Gastroesophageal sphincter (tissue), 4 donors: ENCODE results near the gene SENP8. TPM values are rescaled to one million over a fixed set of nuclear protein-coding genes. Genes with fewer than 3 reads are reported as not detected.
A peak's percentile ranks its signal among the peaks of the same experiment; 100 is the strongest.

ENCODE experiments used
- ATAC-seq: fragments of 150-250 bp; one replicate; pipeline ENCODE4 v1.9.1; 2016; ENCODE audit warnings: mild to moderate bottlenecking, moderate library complexity
- H3K27ac ChIP-seq, 4 donors: fragments of 200-600 bp; sonication (generic) in 3 of 4; 1 replicate in 3 of 4; 2 replicates in 1 of 4; pipeline ENCODE4 v1.5.1; 2016 to 2019
- H3K27me3 ChIP-seq: fragments of 200-600 bp; sonication (generic); one replicate; pipeline ENCODE4 v1.5.1; 2019
- H3K36me3 ChIP-seq, 2 donors: fragments of 200-600 bp; sonication (generic); one replicate each; pipeline ENCODE4 v1.5.1; 2019; ENCODE audit warnings: control low read depth in 1 of 2
- H3K4me1 ChIP-seq, 3 donors: fragments of 200-600 bp; sonication (generic); 1 replicate in 2 of 3; 2 replicates in 1 of 3; pipeline ENCODE4 v1.5.1; 2016 to 2019; ENCODE audit warnings: control low read depth in 2 of 3
- H3K4me3 ChIP-seq, 2 donors: fragments of 200-600 bp; sonication (generic); one replicate each; pipeline ENCODE4 v1.5.1; 2019; ENCODE audit warnings: mild to moderate bottlenecking in 1 of 2, moderate library complexity in 1 of 2
- H3K9me3 ChIP-seq, 3 donors: fragments of 200-600 bp; sonication (generic); one replicate each; pipeline ENCODE4 v1.5.1; 2017 to 2019; ENCODE audit warnings: control low read depth in 2 of 3
- EP300 ChIP-seq: sonication (generic); formaldehyde crosslinking; IDR thresholded peaks from one replicate; pipeline ENCODE4 v1.6.1; 2017; ENCODE audit warnings: antibody characterized with exemption, mild to moderate bottlenecking
- POLR2A ChIP-seq, 2 donors: fragments of 450-650 bp; IDR thresholded peaks; one replicate each; pipeline ENCODE4 v1.6.1; 2017; ENCODE audit warnings: antibody characterized with exemption in 2 of 2, mild to moderate bottlenecking in 2 of 2, moderate library complexity in 1 of 2
- POLR2AphosphoS5 ChIP-seq: sonication (generic); formaldehyde crosslinking; IDR thresholded peaks from one replicate; pipeline ENCODE4 v1.6.1; 2017; ENCODE audit warnings: antibody characterized with exemption
- WGBS, 2 donors: methylation state at CpG; one replicate each; pipeline ENCODE4 v1.1.5; 2018; ENCODE audit warnings: low coverage in 1 of 2; 5-methylcytosine and 5-hydroxymethylcytosine counted together
- total RNA-seq, 4 donors: library from RNA; depleted of rRNA; stranded (reverse); fragments of >200 nt; gene quantifications; one replicate each; pipeline ENCODE4 v1.1.0, GENCODE V29; 2016
- TF ChIP-seq, protein P1 (sequence below), 4 experiments: fragments of 200-600 bp in 2 of 4; fragments of 450-650 bp in 2 of 4; sonication (generic) in 1 of 4; IDR thresholded peaks; one replicate each; pipeline ENCODE4 v1.5.1; 2017 to 2019; ENCODE audit warnings: antibody characterized with exemption in 4 of 4, mild to moderate bottlenecking in 2 of 4, moderate library complexity in 2 of 4

SENP8 gene
- total RNA-seq, 4 donors from 2014 or later, result 0.92 to 2.8 (median 2.1) TPM

GRCh38 chr15:72147418-72147817, 29.2 kb downstream of the SENP8 start:
- Histone ChIP-seq H3K4me3 (no peak overlapping the region), H3K36me3 (no peaks in the 10 kb centered on the region), H3K27me3 (no peaks in the 10 kb centered on the region), H3K4me1 (peaks cover 0 to 1% (median 0%) of the 10 kb centered on the region in 3 donors), H3K27ac (no peak overlapping the region), H3K9me3 (no peaks in the 10 kb centered on the region)
- 43 to 87% methylated on average over 2 of the region's 2 CpGs for WGBS, 2 donors
- ATAC-seq, result no peak
- TF ChIP-seq POLR2A (IDR thresholded peaks at IDR 0.05) (no peak), POLR2AphosphoS5 (no peak), EP300 (no peak)
- TF ChIP-seq, protein P1, sequence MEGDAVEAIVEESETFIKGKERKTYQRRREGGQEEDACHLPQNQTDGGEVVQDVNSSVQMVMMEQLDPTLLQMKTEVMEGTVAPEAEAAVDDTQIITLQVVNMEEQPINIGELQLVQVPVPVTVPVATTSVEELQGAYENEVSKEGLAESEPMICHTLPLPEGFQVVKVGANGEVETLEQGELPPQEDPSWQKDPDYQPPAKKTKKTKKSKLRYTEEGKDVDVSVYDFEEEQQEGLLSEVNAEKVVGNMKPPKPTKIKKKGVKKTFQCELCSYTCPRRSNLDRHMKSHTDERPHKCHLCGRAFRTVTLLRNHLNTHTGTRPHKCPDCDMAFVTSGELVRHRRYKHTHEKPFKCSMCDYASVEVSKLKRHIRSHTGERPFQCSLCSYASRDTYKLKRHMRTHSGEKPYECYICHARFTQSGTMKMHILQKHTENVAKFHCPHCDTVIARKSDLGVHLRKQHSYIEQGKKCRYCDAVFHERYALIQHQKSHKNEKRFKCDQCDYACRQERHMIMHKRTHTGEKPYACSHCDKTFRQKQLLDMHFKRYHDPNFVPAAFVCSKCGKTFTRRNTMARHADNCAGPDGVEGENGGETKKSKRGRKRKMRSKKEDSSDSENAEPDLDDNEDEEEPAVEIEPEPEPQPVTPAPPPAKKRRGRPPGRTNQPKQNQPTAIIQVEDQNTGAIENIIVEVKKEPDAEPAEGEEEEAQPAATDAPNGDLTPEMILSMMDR (IDR thresholded peaks at IDR 0.05), result no peak

DNA sequence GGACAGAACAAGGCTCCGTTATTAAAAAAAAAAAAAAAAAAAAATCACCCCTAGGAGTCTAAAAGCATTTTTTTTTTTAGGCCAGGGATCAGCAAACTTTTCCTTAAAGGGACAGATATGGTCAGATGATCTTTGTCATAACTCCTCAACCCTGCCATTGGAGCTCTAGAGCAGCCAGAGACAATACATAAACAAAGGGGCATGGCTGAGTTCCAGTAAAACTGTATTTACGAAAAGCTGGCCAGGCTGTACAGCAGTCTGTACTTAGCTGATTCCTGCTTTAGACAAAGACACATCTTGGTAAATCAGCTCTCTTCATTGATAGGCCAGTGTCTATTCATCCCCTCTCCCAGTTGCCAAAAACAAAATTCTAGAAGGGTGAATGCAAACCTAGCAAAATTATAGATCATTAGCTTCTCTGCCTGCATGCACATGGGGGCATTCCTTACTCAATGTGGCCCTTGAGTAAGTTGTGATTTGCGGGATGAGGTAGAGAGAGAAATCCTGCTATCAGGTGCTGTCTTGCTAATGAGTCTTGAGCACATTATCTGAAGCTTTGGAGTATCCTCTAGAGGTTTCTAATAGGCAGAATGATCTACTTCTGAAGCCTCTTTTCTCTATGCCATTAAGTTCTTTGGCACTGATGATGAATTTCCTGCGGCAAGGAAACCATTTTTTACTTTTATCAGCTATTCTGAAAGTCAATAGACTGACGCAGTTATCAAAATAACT, 35.2 kb downstream of the SENP8 start:
- no peak for TF ChIP-seq EP300
- TF ChIP-seq, protein P1 (IDR thresholded peaks at IDR 0.05), result no peak
- TF ChIP-seq POLR2AphosphoS5, result peak; percentile 66
- TF ChIP-seq POLR2A (IDR thresholded peaks at IDR 0.05), result no peak
- WGBS, 2 donors, result 45 to 79% methylated on average over 3 to 4 of the region's 5 CpGs
- H3K4me3 ChIP-seq, result no peak overlapping the region
- no peaks in the 10 kb centered on the region for H3K27me3 ChIP-seq
- no peak for ATAC-seq
- H3K4me1 ChIP-seq, result peaks cover 0 to 43% (median 6%) of the 10 kb centered on the region in 3 donors
- peak overlapping the region in 3 of 4 donors; percentile 86 to 92 (median 89) for H3K27ac ChIP-seq
- no peaks in the 10 kb centered on the region for H3K36me3 ChIP-seq
- H3K9me3 ChIP-seq, result no peaks in the 10 kb centered on the region

GRCh38 chr15:72154316-72154715, 36.1 kb downstream of the SENP8 start:
- Histone ChIP-seq H3K27me3 (no peaks in the 10 kb centered on the region), H3K4me1 (peaks cover 0 to 43% (median 6%) of the 10 kb centered on the region in 3 donors), H3K4me3 (no peak overlapping the region), H3K27ac (peak overlapping the region; percentile 86 to 92 (median 88)), H3K36me3 (no peaks in the 10 kb centered on the region), H3K9me3 (no peaks in the 10 kb centered on the region)
- ATAC-seq, result no peak
- WGBS, 2 donors, result 92 to 94% methylated on average over 2 to 7 of the region's 7 CpGs
- TF ChIP-seq POLR2A (IDR thresholded peaks at IDR 0.05) (no peak), EP300 (no peak), POLR2AphosphoS5 (no peak)
- TF ChIP-seq, protein P1 (IDR thresholded peaks at IDR 0.05), result no peak

DNA sequence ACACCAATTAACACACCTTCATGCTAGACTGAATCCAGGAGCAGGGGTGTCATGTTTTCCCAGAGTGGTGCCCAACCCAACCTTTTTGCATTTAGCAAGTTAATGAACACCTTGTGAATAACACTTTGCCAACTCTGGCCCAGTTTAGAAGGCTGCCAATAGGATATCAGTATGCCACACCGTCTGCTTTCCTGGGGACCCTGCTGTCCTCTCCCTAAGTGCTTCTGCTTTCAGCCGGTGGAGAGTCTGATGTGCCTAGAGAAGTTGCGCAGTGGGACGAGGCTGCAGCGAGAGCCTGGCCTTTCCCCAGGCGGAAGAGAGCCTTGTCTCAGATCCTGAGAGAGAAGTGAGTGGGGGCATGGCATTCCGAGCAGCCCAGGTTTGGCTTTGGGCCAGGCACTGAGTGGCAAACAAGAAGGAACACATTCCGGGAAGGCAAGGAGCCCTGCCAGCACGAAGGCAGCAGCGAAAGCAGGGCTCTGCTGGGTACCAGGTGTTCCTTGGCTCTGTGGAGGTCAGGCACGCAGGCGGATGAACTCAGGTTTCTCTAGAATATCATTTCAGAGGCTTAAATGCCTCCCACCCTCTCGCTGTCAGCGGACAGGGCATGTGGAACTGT, 36.9 kb downstream of the SENP8 start:
- peaks cover 0 to 43% (median 6%) of the 10 kb centered on the region in 3 donors for H3K4me1 ChIP-seq
- H3K27me3 ChIP-seq, result no peaks in the 10 kb centered on the region
- no peaks in the 10 kb centered on the region for H3K36me3 ChIP-seq
- ATAC-seq, result peak; percentile 79
- H3K4me3 ChIP-seq, result peak overlapping the region; percentile 57 to 61
- 13 to 17% methylated on average over 5 to 7 of the region's 14 CpGs for WGBS, 2 donors
- peak overlapping the region; percentile 86 to 92 (median 88) for H3K27ac ChIP-seq
- no peak for TF ChIP-seq POLR2A (IDR thresholded peaks at IDR 0.05)
- peak; percentile 98 for TF ChIP-seq POLR2AphosphoS5
- no peaks in the 10 kb centered on the region for H3K9me3 ChIP-seq

GRCh38 chr15:72155635-72156616, 37.7 kb downstream of the SENP8 start:
- peak; percentile 90 for ATAC-seq
- WGBS, 2 donors, result 1 to 3% methylated on average over 14 to 15 of the region's 19 CpGs
- H3K36me3 ChIP-seq, result no peaks in the 10 kb centered on the region
- H3K27me3 ChIP-seq, result no peaks in the 10 kb centered on the region
- H3K9me3 ChIP-seq, result no peaks in the 10 kb centered on the region
- no peak for TF ChIP-seq EP300
- TF ChIP-seq, protein P1 (IDR thresholded peaks at IDR 0.05), result peak; percentile 71 to 93 (median 88)
- peak overlapping the region; percentile 57 to 61 for H3K4me3 ChIP-seq
- H3K4me1 ChIP-seq, result peaks cover 0 to 43% (median 6%) of the 10 kb centered on the region in 3 donors
- H3K27ac ChIP-seq, result peak overlapping the region; percentile 86 to 92 (median 88)
